ENCODE data around the gene NT5C2.

Gene NT5C2

GRCh38 chr10:103042908-103043307 is 150.2 kb downstream of the NT5C2 start:
- Histone ChIP-seq H3K79me2 (ENCODE audit: insufficient read depth, low read length) (no peaks in the 10 kb centered on the region), H2AFZ (ENCODE audit: low read length) (no peak overlapping the region), H3K9ac (ENCODE audit: low read depth, low read length, poor library complexity, severe bottlenecking) (no peak overlapping the region), H3K4me1 (ENCODE audit: insufficient read depth, low read length, poor library complexity, severe bottlenecking) (no peaks in the 10 kb centered on the region), H3K36me3 (ENCODE audit: insufficient read depth, low read length) (no peaks in the 10 kb centered on the region), H4K20me1 (ENCODE audit: insufficient read depth, low read length, poor library complexity, severe bottlenecking) (no peaks in the 10 kb centered on the region), H3K9me3 (ENCODE audit: insufficient read depth, low read depth, low read length) (no peaks in the 10 kb centered on the region), H3K9me2 (replicated peaks; ENCODE audit: low read depth, low read length) (no peaks in the 10 kb centered on the region), H3K4me2 (ENCODE audit: low read depth, low read length, poor library complexity, severe bottlenecking) (no peak overlapping the region), H3K4me3 (ENCODE audit: low read length, poor library complexity, severe bottlenecking) (no peak overlapping the region), H3K27me3 (ENCODE audit: insufficient read depth, low read length, poor library complexity, severe bottlenecking) (no peaks in the 10 kb centered on the region), H3F3A (ENCODE audit: low read depth) (no peaks in the 10 kb centered on the region)
- TF ChIP-seq EZH2phosphoT487 (IDR thresholded peaks at IDR 0.05; ENCODE audit: borderline replicate concordance) (no peak), CTCF (conservative IDR thresholded peaks at IDR 0.05; ENCODE audit: low read length) (peak; percentile 39)

- Histone ChIP-seq H3K79me2 (ENCODE audit: insufficient read depth, low read length) (no peaks in the 10 kb centered on the region), H3K9me3 (ENCODE audit: insufficient read depth, low read depth, low read length) (no peaks in the 10 kb centered on the region), H2AFZ (ENCODE audit: low read length) (no peak overlapping the region), H4K20me1 (ENCODE audit: insufficient read depth, low read length, poor library complexity, severe bottlenecking) (no peaks in the 10 kb centered on the region), H3K27me3 (ENCODE audit: insufficient read depth, low read length, poor library complexity, severe bottlenecking) (no peaks in the 10 kb centered on the region), H3K9ac (ENCODE audit: low read depth, low read length, poor library complexity, severe bottlenecking) (peak overlapping the region; percentile 5), H3K4me2 (ENCODE audit: low read depth, low read length, poor library complexity, severe bottlenecking) (no peak overlapping the region), H3K4me1 (ENCODE audit: insufficient read depth, low read length, poor library complexity, severe bottlenecking) (no peaks in the 10 kb centered on the region), H3K4me3 (ENCODE audit: low read length, poor library complexity, severe bottlenecking) (no peak overlapping the region), H3K36me3 (ENCODE audit: insufficient read depth, low read length) (no peaks in the 10 kb centered on the region), H3K9me2 (replicated peaks; ENCODE audit: low read depth, low read length) (no peaks in the 10 kb centered on the region), H3F3A (ENCODE audit: low read depth) (no peaks in the 10 kb centered on the region)
- TF ChIP-seq CTCF (conservative IDR thresholded peaks at IDR 0.05; ENCODE audit: low read length): no peak
Measured at GRCh38 chr10:103042129-103042528, 150.9 kb downstream of the NT5C2 start.

GRCh38 chr10:103041391-103041790 is 151.7 kb downstream of the NT5C2 start:
- H3K36me3 ChIP-seq (ENCODE audit: insufficient read depth, low read length): no peaks in the 10 kb centered on the region
- no peak overlapping the region for H2AFZ ChIP-seq (ENCODE audit: low read length)
- no peaks in the 10 kb centered on the region for H3K4me1 ChIP-seq (ENCODE audit: insufficient read depth, low read length, poor library complexity, severe bottlenecking)
- no peaks in the 10 kb centered on the region for H3K9me3 ChIP-seq (ENCODE audit: insufficient read depth, low read depth, low read length)
- no peaks in the 10 kb centered on the region for H3K79me2 ChIP-seq (ENCODE audit: insufficient read depth, low read length)
- no peak overlapping the region for H3K9ac ChIP-seq (ENCODE audit: low read depth, low read length, poor library complexity, severe bottlenecking)
- TF ChIP-seq EZH2phosphoT487 (IDR thresholded peaks at IDR 0.05; ENCODE audit: borderline replicate concordance): no peak
- TF ChIP-seq CTCF (conservative IDR thresholded peaks at IDR 0.05; ENCODE audit: low read length): no peak
- H3K4me2 ChIP-seq (ENCODE audit: low read depth, low read length, poor library complexity, severe bottlenecking): no peak overlapping the region
- no peak overlapping the region for H3K4me3 ChIP-seq (ENCODE audit: low read length, poor library complexity, severe bottlenecking)
- H3F3A ChIP-seq (ENCODE audit: low read depth): no peaks in the 10 kb centered on the region
- no peaks in the 10 kb centered on the region for H3K9me2 ChIP-seq (replicated peaks; ENCODE audit: low read depth, low read length)
- no peaks in the 10 kb centered on the region for H4K20me1 ChIP-seq (ENCODE audit: insufficient read depth, low read length, poor library complexity, severe bottlenecking)
- no peaks in the 10 kb centered on the region for H3K27me3 ChIP-seq (ENCODE audit: insufficient read depth, low read length, poor library complexity, severe bottlenecking)

Measured in Loucy (cell line).